Cardiac fibroblast (primary cell): Measurements from ENCODE around the gene MPLKIP.

Source experiments
- DNase-seq, 2 donors: peaks; one replicate each; pipeline versions ENCODE4 v3.0.0 to v3.0.0-alpha.2; 2010; ENCODE audit warnings: low read depth in 2 of 2
- H3K4me3 ChIP-seq, 2 donors: replicated peaks in 1 of 2; 1 replicate in 1 of 2; 2 replicates in 1 of 2; pipeline ENCODE4 v1.5.1; 2011; ENCODE audit warnings: low read depth in 2 of 2, low read length in 2 of 2, mild to moderate bottlenecking in 2 of 2, moderate library complexity in 1 of 2
- CTCF ChIP-seq: IDR thresholded peaks from one replicate; pipeline ENCODE4 v1.5.1; 2011; ENCODE audit warnings: low read depth, mild to moderate bottlenecking, low read length, inconsistent platforms

Gene MPLKIP

GRCh38 chr7:40095695-40096327, 38.6 kb downstream of the MPLKIP start:
- no peak for TF ChIP-seq CTCF
- peak in 1 of 2 donors; percentile 3 for DNase-seq
- H3K4me3 ChIP-seq: no peak overlapping the region

GRCh38 chr7:40095230-40095629, 39.2 kb downstream of the MPLKIP start:
- no peak overlapping the region for H3K4me3 ChIP-seq
- no peak for TF ChIP-seq CTCF
- no peak for DNase-seq

- no peak for TF ChIP-seq CTCF
- peak in 1 of 2 donors; percentile 5 for DNase-seq
- no peak overlapping the region for H3K4me3 ChIP-seq
Measured at GRCh38 chr7:40093631-40094350, 40.6 kb downstream of the MPLKIP start.

GRCh38 chr7:40092182-40092581, 42.2 kb downstream of the MPLKIP start:
- no peak overlapping the region for H3K4me3 ChIP-seq
- no peak for DNase-seq
- TF ChIP-seq CTCF: no peak

- peak; percentile 41 to 52 for DNase-seq
- TF ChIP-seq CTCF: no peak
- no peak overlapping the region for H3K4me3 ChIP-seq
Measured at GRCh38 chr7:40077849-40078248, 56.6 kb downstream of the MPLKIP start.
